SH-SY5Y (cell line): ENCODE measurements around the gene MARK3.

Experiments used
- GATA2 ChIP-seq: IDR thresholded peaks from 2 replicates; pipeline ENCODE4 v1.6.1; 2011; ENCODE audit warnings: mild to moderate bottlenecking, low read depth, low read length
- GATA3 ChIP-seq: IDR thresholded peaks from 2 replicates; pipeline ENCODE4 v1.6.1; 2011; ENCODE audit warnings: low read depth, mild to moderate bottlenecking, low read length, moderate library complexity

DNA sequence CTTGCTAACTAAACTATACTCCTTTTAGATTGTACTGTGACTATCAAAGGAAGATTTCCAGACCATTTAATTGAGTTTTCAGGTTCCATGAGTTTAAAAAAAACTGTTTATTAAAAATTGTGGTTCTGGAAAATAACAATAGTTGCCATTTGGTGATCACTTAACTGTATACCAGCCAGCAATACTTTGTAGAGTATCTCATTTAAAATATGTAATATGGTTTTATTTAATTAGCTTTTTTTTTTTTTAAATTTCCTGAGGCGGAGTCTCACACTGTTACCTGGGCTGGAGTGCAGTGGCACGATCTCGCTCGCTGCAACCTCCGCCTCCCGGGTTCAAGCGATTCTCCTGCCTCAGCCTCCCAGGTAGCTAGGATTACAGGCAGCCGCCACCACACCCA is 7.4 kb downstream of the MARK3 start:
- no peak for TF ChIP-seq GATA2
- no peak for TF ChIP-seq GATA3
